ENCODE measurements around the gene PLCH2. TPM values are rescaled to one million over a fixed set of nuclear protein-coding genes. Genes with fewer than 3 reads are reported as not detected.

Gene PLCH2
- total RNA-seq, 2 experiments from 2014 or later, result 1.2 to 1.4 TPM

GRCh38 chr1:2514863-2515762 lies 39.0 kb downstream of the PLCH2 start:
- Mint-ChIP-seq H3K36me3 (peaks cover 6% of the 10 kb centered on the region), H3K9me3 (no peaks in the 10 kb centered on the region), H3K27me3 (no peaks in the 10 kb centered on the region), H3K4me3 (no peak overlapping the region), H3K4me1 (no peaks in the 10 kb centered on the region), H3K27ac (no peak overlapping the region)
- DNase-seq, result no peak

- peaks cover 6% of the 10 kb centered on the region for H3K36me3 Mint-ChIP-seq
- no peaks in the 10 kb centered on the region for H3K4me1 Mint-ChIP-seq
- H3K27me3 Mint-ChIP-seq, result no peaks in the 10 kb centered on the region
- H3K9me3 Mint-ChIP-seq, result no peaks in the 10 kb centered on the region
- no peak overlapping the region for H3K27ac Mint-ChIP-seq
- no peak overlapping the region for H3K4me3 Mint-ChIP-seq
- no peak for DNase-seq
These were observed 39.6 kb downstream of the PLCH2 start for GRCh38 chr1:2515763-2516080.

- Mint-ChIP-seq H3K27ac (no peak overlapping the region), H3K9me3 (no peaks in the 10 kb centered on the region), H3K4me3 (no peak overlapping the region), H3K36me3 (peaks cover 6% of the 10 kb centered on the region), H3K4me1 (no peaks in the 10 kb centered on the region), H3K27me3 (no peaks in the 10 kb centered on the region)
- no peak for DNase-seq
These were observed 40.0 kb downstream of the PLCH2 start for GRCh38 chr1:2516124-2516523.

GRCh38 chr1:2516946-2517345 lies 40.9 kb downstream of the PLCH2 start:
- Mint-ChIP-seq H3K4me1 (no peaks in the 10 kb centered on the region), H3K27ac (no peak overlapping the region), H3K4me3 (no peak overlapping the region), H3K27me3 (no peaks in the 10 kb centered on the region), H3K9me3 (no peaks in the 10 kb centered on the region), H3K36me3 (peaks cover 6% of the 10 kb centered on the region)
- DNase-seq, result no peak

- Mint-ChIP-seq H3K9me3 (no peaks in the 10 kb centered on the region), H3K4me3 (no peak overlapping the region), H3K27ac (no peak overlapping the region), H3K4me1 (peaks cover 7% of the 10 kb centered on the region), H3K36me3 (peaks cover 9% of the 10 kb centered on the region), H3K27me3 (no peaks in the 10 kb centered on the region)
- DNase-seq, result no peak
These were observed 41.9 kb downstream of the PLCH2 start for GRCh38 chr1:2517966-2518365.

DNA sequence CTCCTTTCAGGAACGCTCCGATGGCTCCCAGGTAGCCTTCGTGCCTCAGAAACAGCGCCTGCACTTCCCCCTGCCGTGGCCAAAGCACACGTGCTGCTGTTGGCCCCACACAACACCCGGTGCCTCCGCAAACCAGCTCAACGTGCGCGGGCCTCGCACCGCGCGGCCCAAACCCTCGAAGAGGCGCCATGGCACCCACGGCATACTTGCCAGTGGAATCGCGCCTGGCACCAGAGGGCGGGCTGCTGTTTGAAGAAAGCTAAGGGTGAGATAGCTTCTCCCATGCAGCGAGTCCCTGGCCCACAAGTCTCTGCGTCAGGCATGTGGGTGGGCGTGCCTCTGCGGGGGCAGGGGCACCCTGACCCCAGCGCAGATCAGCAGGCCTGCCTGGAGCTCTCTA lies 42.4 kb downstream of the PLCH2 start:
- Mint-ChIP-seq H3K4me3 (no peak overlapping the region), H3K4me1 (peaks cover 13% of the 10 kb centered on the region), H3K9me3 (no peaks in the 10 kb centered on the region), H3K36me3 (peaks cover 11% of the 10 kb centered on the region), H3K27me3 (no peaks in the 10 kb centered on the region), H3K27ac (no peak overlapping the region)
- DNase-seq, result no peak

DNA sequence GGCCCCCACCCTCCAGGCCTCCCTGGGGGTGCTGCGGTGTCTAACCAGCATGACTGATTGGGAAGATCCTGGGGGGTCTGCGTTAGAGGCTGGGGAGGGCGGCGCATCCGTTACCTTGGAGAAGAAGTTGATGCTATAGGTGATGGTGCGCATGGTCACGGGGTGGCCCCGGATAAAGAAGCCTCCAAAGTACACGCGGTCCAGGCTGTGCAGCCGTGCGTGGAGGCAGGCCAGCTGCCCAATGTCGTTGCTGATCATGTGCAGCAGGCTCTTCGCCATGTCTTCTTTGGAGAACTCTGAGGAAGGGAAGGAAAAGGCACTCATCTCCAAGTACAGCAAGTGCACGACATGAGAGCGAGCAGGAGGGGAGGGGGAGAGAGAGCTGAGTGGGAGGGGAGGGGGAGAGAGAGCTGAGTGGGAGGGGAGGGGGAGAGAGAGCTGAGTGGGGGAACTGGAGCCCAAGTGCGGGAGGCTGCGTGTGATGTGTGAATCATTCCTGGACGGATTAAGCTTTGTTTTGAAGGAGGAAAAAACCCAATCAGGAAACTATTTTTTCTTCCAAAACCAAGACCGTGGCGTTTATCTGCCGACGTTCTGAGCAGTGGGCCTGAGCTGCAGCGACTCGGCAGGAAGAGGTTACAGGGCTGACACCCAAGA lies 43.1 kb downstream of the PLCH2 start:
- H3K27ac Mint-ChIP-seq, result no peak overlapping the region
- no peak for DNase-seq
- H3K4me3 Mint-ChIP-seq, result no peak overlapping the region
- H3K9me3 Mint-ChIP-seq, result no peaks in the 10 kb centered on the region
- no peaks in the 10 kb centered on the region for H3K27me3 Mint-ChIP-seq
- H3K4me1 Mint-ChIP-seq, result peaks cover 18% of the 10 kb centered on the region
- peaks cover 11% of the 10 kb centered on the region for H3K36me3 Mint-ChIP-seq

GRCh38 chr1:2519729-2520128 lies 43.6 kb downstream of the PLCH2 start:
- H3K27ac Mint-ChIP-seq, result no peak overlapping the region
- H3K36me3 Mint-ChIP-seq, result peaks cover 11% of the 10 kb centered on the region
- no peak overlapping the region for H3K4me3 Mint-ChIP-seq
- DNase-seq, result no peak
- H3K9me3 Mint-ChIP-seq, result no peaks in the 10 kb centered on the region
- peaks cover 23% of the 10 kb centered on the region for H3K4me1 Mint-ChIP-seq
- H3K27me3 Mint-ChIP-seq, result no peaks in the 10 kb centered on the region

DNA sequence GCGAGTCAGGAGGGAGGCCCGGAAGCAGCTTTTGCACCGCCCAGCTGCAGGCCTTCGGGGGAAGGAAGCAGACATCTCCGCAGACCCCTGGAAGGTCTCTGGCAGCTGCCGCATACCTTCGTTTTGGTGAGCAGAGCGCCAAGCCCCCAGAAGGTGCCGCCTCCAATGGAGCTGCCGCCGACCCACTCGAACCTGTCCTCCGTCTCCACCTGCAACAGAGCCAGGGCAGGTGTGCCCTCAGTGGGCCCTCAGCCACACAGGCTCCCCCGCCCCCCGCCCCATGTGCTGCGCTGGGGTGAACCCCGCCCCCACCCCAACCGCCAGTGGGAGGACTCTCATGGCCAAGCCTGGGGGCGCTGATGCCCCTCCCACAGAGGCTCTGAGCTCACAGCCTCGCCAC lies 44.1 kb downstream of the PLCH2 start:
- no peaks in the 10 kb centered on the region for H3K9me3 Mint-ChIP-seq

DNA sequence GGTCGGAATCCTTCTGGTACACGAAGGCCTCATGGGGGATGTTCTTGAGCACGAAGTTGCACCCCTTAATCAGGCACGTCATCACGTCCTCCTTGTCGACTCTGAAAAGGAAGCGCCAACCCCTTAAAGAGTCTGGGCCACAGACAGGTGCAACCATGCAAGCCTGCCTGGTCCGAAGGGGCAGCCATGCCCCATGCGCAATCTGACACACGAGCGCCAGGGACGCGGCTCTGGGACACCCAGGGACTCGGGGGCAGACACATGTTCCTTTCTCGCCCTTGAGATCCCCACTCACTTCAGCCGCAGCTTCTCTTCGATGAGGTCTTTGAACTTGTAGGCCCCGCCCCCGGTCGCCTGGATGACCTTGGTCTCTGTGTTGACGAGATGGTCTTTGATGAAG lies 44.7 kb downstream of the PLCH2 start:
- no peak for DNase-seq
- Mint-ChIP-seq H3K4me1 (peaks cover 31% of the 10 kb centered on the region), H3K36me3 (peaks cover 16% of the 10 kb centered on the region), H3K27ac (no peak overlapping the region), H3K27me3 (no peaks in the 10 kb centered on the region), H3K4me3 (no peak overlapping the region), H3K9me3 (no peaks in the 10 kb centered on the region)

More for the DNA sequence above, 44.1 kb downstream of the PLCH2 start:
- DNase-seq, result no peak
- Mint-ChIP-seq H3K36me3 (peaks cover 15% of the 10 kb centered on the region), H3K4me3 (no peak overlapping the region), H3K27me3 (no peaks in the 10 kb centered on the region), H3K27ac (no peak overlapping the region), H3K4me1 (peaks cover 28% of the 10 kb centered on the region)

- Mint-ChIP-seq H3K9me3 (no peaks in the 10 kb centered on the region), H3K27ac (peak overlapping the region; percentile 98), H3K36me3 (peaks cover 16% of the 10 kb centered on the region), H3K4me1 (peaks cover 37% of the 10 kb centered on the region), H3K4me3 (no peak overlapping the region), H3K27me3 (no peaks in the 10 kb centered on the region)
- DNase-seq, result no peak
These were observed 46.1 kb downstream of the PLCH2 start for GRCh38 chr1:2522230-2522629.

GRCh38 chr1:2523191-2523890 lies 47.3 kb downstream of the PLCH2 start:
- Mint-ChIP-seq H3K27me3 (no peaks in the 10 kb centered on the region), H3K4me1 (peaks cover 38% of the 10 kb centered on the region), H3K27ac (peak overlapping the region; percentile 98), H3K36me3 (peaks cover 16% of the 10 kb centered on the region), H3K4me3 (peak overlapping the region; percentile 84), H3K9me3 (no peaks in the 10 kb centered on the region)
- DNase-seq, result peak; percentile 71

DNA sequence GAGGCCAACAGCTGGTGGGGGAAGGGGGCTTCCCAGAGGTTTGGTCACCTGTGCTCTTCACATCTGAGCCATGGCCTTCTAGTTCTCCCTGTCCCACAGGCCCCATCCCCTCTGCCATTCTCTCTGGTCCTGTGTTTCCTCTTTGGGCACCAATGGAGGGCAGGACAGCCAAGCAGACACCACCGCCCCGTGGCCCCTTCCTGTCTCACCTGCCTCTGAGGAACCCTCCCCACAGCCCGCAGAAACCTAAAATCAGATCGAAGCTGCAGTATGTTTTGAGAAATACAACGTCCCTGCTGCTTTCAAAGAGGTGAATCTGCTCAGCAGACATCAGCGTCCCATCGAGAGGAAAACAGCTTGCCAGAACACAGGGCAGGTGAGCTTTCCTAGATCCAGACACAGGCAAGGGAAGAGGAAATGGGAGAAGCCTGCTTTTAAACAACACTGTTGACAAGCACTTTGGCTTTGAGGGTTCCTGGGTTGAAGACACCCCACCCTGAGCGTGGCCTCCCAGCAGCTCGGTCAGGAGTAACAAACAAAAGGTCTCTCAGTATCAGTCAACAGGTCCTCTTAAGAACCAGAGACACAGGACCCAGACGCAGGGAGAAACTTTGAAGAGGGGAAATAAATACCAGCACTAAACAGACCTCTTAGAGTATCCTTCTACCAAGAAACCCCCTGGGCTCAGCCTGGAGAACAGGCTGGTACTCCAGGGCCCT lies 48.0 kb downstream of the PLCH2 start:
- peak overlapping the region; percentile 84 for H3K4me3 Mint-ChIP-seq
- H3K27me3 Mint-ChIP-seq, result no peaks in the 10 kb centered on the region
- H3K4me1 Mint-ChIP-seq, result peaks cover 44% of the 10 kb centered on the region
- peaks cover 12% of the 10 kb centered on the region for H3K36me3 Mint-ChIP-seq
- H3K27ac Mint-ChIP-seq, result peak overlapping the region; percentile 98
- DNase-seq, result no peak
- no peaks in the 10 kb centered on the region for H3K9me3 Mint-ChIP-seq

- Mint-ChIP-seq H3K36me3 (peaks cover 10% of the 10 kb centered on the region), H3K27me3 (peaks cover under 1% of the 10 kb centered on the region), H3K4me1 (peaks cover 46% of the 10 kb centered on the region), H3K9me3 (no peaks in the 10 kb centered on the region), H3K27ac (peak overlapping the region; percentile 98), H3K4me3 (peak overlapping the region; percentile 84)
- no peak for DNase-seq
These were observed 49.5 kb downstream of the PLCH2 start for GRCh38 chr1:2525572-2525919.

Measured in activated naive CD8-positive, alpha-beta T cell treated with anti-CD3 and anti-CD28 coated beads for 36 hours (primary cell).